ENCODE measurements around the gene BLACAT1.

BLACAT1 gene

DNA sequence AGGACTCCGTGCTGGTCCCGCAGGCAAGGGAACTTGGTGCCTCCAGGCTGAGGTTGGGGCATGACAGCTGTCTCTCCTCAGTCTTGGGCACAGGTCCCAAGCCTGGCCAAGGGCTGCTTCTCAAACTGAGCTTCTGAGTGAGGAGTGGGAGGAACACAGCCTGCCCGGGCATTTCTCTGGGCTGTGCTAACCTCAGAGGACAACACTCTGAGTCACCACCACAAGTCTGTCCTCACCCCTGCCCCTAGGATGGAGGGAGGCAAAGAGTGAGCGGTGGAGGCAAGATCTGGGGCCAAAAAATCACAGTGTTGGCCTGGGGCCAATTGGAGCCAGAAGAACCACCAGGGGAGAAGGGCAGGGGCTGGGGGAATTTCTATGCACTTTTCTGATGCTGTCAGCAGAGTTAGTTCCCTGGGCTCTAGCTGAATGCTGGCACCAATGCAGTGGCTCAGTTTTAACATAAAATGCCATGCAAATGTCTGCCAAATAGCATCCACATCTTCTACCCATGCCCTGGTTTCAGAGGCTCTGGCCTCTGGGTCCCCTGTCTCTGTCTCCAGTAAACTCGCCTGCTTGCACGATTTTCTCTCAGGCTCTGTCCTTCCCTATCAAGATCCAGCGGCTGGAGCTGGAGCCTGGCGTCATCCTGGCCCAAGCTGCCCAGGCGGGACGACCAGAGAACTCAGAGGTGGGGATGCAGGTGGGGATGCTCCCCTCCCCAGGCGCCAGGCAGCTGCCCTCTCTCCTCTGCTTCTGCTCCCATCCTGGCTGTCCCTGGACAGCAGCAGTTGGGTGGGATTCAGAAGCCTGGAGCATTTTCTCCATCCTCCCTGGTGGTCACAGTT is 37.6 kb upstream of the BLACAT1 start:
- TF ChIP-seq, protein P1, sequence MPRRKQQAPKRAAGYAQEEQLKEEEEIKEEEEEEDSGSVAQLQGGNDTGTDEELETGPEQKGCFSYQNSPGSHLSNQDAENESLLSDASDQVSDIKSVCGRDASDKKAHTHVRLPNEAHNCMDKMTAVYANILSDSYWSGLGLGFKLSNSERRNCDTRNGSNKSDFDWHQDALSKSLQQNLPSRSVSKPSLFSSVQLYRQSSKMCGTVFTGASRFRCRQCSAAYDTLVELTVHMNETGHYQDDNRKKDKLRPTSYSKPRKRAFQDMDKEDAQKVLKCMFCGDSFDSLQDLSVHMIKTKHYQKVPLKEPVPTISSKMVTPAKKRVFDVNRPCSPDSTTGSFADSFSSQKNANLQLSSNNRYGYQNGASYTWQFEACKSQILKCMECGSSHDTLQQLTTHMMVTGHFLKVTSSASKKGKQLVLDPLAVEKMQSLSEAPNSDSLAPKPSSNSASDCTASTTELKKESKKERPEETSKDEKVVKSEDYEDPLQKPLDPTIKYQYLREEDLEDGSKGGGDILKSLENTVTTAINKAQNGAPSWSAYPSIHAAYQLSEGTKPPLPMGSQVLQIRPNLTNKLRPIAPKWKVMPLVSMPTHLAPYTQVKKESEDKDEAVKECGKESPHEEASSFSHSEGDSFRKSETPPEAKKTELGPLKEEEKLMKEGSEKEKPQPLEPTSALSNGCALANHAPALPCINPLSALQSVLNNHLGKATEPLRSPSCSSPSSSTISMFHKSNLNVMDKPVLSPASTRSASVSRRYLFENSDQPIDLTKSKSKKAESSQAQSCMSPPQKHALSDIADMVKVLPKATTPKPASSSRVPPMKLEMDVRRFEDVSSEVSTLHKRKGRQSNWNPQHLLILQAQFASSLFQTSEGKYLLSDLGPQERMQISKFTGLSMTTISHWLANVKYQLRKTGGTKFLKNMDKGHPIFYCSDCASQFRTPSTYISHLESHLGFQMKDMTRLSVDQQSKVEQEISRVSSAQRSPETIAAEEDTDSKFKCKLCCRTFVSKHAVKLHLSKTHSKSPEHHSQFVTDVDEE (CRISPR knock-in tag; IDR thresholded peaks at IDR 0.05): no peak
- TF ChIP-seq ZNF70 (CRISPR knock-in tag; IDR thresholded peaks at IDR 0.05) (no peak), ZC3H10 (CRISPR knock-in tag; IDR thresholded peaks at IDR 0.05) (no peak), ZNF8 (CRISPR knock-in tag; IDR thresholded peaks at IDR 0.05) (no peak), PPARA (CRISPR knock-in tag; IDR thresholded peaks at IDR 0.05; ENCODE audit: borderline replicate concordance) (no peak), OSR1 (CRISPR knock-in tag; IDR thresholded peaks at IDR 0.05) (no peak), ZFP30 (CRISPR knock-in tag; IDR thresholded peaks at IDR 0.05) (no peak), TOX (CRISPR knock-in tag; IDR thresholded peaks at IDR 0.05; ENCODE audit: borderline replicate concordance) (no peak), ZFP3 (CRISPR knock-in tag; IDR thresholded peaks at IDR 0.05) (no peak), SNAI2 (CRISPR knock-in tag; IDR thresholded peaks at IDR 0.05) (no peak), ISL1 (CRISPR knock-in tag; IDR thresholded peaks at IDR 0.05) (no peak), ESRRG (CRISPR knock-in tag; IDR thresholded peaks at IDR 0.05) (no peak), ARNTL (CRISPR knock-in tag; IDR thresholded peaks at IDR 0.05; ENCODE audit: borderline replicate concordance, low read depth) (no peak), TCF4 (CRISPR knock-in tag; IDR thresholded peaks at IDR 0.05; ENCODE audit: borderline replicate concordance) (no peak), RARB (CRISPR knock-in tag; IDR thresholded peaks at IDR 0.05) (no peak), CSDC2 (CRISPR knock-in tag; IDR thresholded peaks at IDR 0.05) (no peak), ZNF565 (CRISPR knock-in tag; conservative IDR thresholded peaks at IDR 0.05; ENCODE audit: low read depth) (no peak)
- TF ChIP-seq, protein P2, sequence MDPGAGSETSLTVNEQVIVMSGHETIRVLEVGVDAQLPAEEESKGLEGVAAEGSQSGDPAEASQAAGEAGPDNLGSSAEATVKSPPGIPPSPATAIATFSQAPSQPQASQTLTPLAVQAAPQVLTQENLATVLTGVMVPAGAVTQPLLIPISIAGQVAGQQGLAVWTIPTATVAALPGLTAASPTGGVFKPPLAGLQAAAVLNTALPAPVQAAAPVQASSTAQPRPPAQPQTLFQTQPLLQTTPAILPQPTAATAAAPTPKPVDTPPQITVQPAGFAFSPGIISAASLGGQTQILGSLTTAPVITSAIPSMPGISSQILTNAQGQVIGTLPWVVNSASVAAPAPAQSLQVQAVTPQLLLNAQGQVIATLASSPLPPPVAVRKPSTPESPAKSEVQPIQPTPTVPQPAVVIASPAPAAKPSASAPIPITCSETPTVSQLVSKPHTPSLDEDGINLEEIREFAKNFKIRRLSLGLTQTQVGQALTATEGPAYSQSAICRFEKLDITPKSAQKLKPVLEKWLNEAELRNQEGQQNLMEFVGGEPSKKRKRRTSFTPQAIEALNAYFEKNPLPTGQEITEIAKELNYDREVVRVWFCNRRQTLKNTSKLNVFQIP (CRISPR knock-in tag; IDR thresholded peaks at IDR 0.05; ENCODE audit: borderline replicate concordance, low read depth): no peak
- TF ChIP-seq, protein P3, sequence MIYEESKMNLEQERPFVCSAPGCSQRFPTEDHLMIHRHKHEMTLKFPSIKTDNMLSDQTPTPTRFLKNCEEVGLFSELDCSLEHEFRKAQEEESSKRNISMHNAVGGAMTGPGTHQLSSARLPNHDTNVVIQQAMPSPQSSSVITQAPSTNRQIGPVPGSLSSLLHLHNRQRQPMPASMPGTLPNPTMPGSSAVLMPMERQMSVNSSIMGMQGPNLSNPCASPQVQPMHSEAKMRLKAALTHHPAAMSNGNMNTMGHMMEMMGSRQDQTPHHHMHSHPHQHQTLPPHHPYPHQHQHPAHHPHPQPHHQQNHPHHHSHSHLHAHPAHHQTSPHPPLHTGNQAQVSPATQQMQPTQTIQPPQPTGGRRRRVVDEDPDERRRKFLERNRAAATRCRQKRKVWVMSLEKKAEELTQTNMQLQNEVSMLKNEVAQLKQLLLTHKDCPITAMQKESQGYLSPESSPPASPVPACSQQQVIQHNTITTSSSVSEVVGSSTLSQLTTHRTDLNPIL (CRISPR knock-in tag; IDR thresholded peaks at IDR 0.05; ENCODE audit: low read depth): no peak
- TF ChIP-seq, protein P4, sequence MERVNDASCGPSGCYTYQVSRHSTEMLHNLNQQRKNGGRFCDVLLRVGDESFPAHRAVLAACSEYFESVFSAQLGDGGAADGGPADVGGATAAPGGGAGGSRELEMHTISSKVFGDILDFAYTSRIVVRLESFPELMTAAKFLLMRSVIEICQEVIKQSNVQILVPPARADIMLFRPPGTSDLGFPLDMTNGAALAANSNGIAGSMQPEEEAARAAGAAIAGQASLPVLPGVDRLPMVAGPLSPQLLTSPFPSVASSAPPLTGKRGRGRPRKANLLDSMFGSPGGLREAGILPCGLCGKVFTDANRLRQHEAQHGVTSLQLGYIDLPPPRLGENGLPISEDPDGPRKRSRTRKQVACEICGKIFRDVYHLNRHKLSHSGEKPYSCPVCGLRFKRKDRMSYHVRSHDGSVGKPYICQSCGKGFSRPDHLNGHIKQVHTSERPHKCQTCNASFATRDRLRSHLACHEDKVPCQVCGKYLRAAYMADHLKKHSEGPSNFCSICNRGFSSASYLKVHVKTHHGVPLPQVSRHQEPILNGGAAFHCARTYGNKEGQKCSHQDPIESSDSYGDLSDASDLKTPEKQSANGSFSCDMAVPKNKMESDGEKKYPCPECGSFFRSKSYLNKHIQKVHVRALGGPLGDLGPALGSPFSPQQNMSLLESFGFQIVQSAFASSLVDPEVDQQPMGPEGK (CRISPR knock-in tag; IDR thresholded peaks at IDR 0.05; ENCODE audit: borderline replicate concordance): no peak
- peak; percentile 92 for ATAC-seq

DNA sequence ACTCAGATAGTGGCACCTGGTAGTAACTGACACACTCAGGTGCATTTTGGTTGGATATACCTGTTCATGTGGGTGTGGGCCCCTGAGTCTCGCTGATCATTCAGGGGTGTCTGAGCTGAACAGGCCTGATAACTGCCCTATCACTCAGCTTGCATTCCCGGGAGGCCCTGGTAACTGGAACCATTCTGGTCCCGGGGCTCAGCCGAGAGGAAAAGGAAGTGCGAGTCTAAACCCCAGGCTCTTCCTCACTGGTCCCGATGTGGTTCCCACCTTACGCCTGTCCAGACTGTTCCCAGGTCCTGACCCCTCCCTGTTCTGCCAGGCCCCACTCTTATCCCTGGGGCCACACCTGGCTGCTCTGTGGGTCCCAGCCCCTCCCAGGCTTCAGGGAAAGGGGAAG is 36.9 kb upstream of the BLACAT1 start:
- TF ChIP-seq BACH2 (CRISPR knock-in tag; IDR thresholded peaks at IDR 0.05; ENCODE audit: borderline replicate concordance) (no peak), ZNF565 (CRISPR knock-in tag; conservative IDR thresholded peaks at IDR 0.05; ENCODE audit: low read depth) (no peak), ZFP30 (CRISPR knock-in tag; IDR thresholded peaks at IDR 0.05) (no peak), PPARA (CRISPR knock-in tag; IDR thresholded peaks at IDR 0.05; ENCODE audit: borderline replicate concordance) (no peak), ZNF8 (CRISPR knock-in tag; IDR thresholded peaks at IDR 0.05) (no peak), ISL1 (CRISPR knock-in tag; IDR thresholded peaks at IDR 0.05) (no peak), TOX (CRISPR knock-in tag; IDR thresholded peaks at IDR 0.05; ENCODE audit: borderline replicate concordance) (no peak), ESRRG (CRISPR knock-in tag; IDR thresholded peaks at IDR 0.05) (no peak), ZC3H10 (CRISPR knock-in tag; IDR thresholded peaks at IDR 0.05) (no peak)
- no peak; the same call in 1 of the 3 replicates for ATAC-seq

DNA sequence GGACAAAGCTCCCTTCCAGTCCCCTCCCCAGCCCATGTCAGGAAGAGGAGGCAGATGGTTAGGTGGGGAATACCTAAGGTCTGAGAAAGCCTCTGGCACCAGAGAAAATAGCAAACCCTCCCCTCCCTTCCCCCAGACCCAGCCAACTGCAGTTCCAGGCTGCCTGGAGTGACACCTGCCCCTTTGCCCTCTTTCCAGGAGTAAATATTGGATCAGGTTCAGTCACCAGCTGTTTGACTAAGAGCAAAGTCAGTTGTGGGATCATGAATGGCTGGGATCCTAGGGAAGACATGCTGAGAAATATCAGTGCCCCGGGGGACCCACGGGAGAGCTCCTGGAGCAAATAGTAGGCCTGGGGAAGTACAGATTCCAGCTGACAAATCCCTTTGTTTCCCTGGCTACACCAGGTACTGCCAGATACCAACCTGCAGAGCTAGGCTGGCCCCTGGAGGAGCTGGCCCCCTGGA is 36.4 kb upstream of the BLACAT1 start:
- TF ChIP-seq TOX (CRISPR knock-in tag; IDR thresholded peaks at IDR 0.05; ENCODE audit: borderline replicate concordance): no peak
- TF ChIP-seq, protein P3 (CRISPR knock-in tag; IDR thresholded peaks at IDR 0.05; ENCODE audit: low read depth): no peak
- TF ChIP-seq RARB (CRISPR knock-in tag; IDR thresholded peaks at IDR 0.05): no peak

More for the DNA sequence above, 36.4 kb upstream of the BLACAT1 start:
- ATAC-seq: no peak
